Trophoblast cell (in vitro differentiated cells and primary cell): Measurements from ENCODE around the gene NXF2.

Experiments
- DNase-seq, 2 donors: peaks; one replicate each; pipeline ENCODE4 v3.0.0-alpha.2; 2016
- H2AFZ ChIP-seq: 2 replicates; pipeline ENCODE4 v1.6.1; 2013; ENCODE audit warnings: low read length, moderate library complexity, mild to moderate bottlenecking; ENCODE audit not compliant: insufficient read depth, poor library complexity
- H2AK5ac ChIP-seq: 2 replicates; pipeline ENCODE4 v1.6.1; 2013; ENCODE audit warnings: mild to moderate bottlenecking, low read length
- H2BK120ac ChIP-seq: 2 replicates; pipeline ENCODE4 v1.6.1; 2013; ENCODE audit warnings: low read length, mild to moderate bottlenecking, moderate library complexity; ENCODE audit not compliant: insufficient read depth, poor library complexity
- H2BK12ac ChIP-seq: 2 replicates; pipeline ENCODE4 v1.6.1; 2013; ENCODE audit warnings: mild to moderate bottlenecking, low read length, moderate library complexity
- H2BK5ac ChIP-seq: 2 replicates; pipeline ENCODE4 v1.6.1; 2013; ENCODE audit warnings: low read length, low read depth, moderate library complexity, mild to moderate bottlenecking; ENCODE audit not compliant: poor library complexity
- H3K14ac ChIP-seq: 2 replicates; pipeline ENCODE4 v1.6.1; 2013; ENCODE audit warnings: mild to moderate bottlenecking, low read length
- H3K18ac ChIP-seq: 2 replicates; pipeline ENCODE4 v1.6.1; 2013; ENCODE audit warnings: mild to moderate bottlenecking, low read length
- H3K23ac ChIP-seq: 2 replicates; pipeline ENCODE4 v1.6.1; 2013; ENCODE audit warnings: low read length
- H3K27ac ChIP-seq: 2 replicates; pipeline ENCODE4 v1.5.1; 2013; ENCODE audit warnings: low read depth, mild to moderate bottlenecking, inconsistent platforms, low read length, moderate library complexity
- H3K27me3 ChIP-seq: 2 replicates; pipeline ENCODE4 v1.6.1; 2013; ENCODE audit warnings: inconsistent platforms, mild to moderate bottlenecking, low read length, moderate library complexity; ENCODE audit not compliant: insufficient read depth
- H3K36me3 ChIP-seq, 2 experiments: 1 replicate in 1 of 2; 2 replicates in 1 of 2; pipeline ENCODE4 v1.6.1; 2013; ENCODE audit warnings: low read length in 2 of 2, mild to moderate bottlenecking in 2 of 2, moderate library complexity in 1 of 2; ENCODE audit not compliant: insufficient read depth in 2 of 2, control insufficient read depth in 1 of 2
- H3K4ac ChIP-seq: 2 replicates; pipeline ENCODE4 v1.6.1; 2013; ENCODE audit warnings: low read depth, mild to moderate bottlenecking, low read length, moderate library complexity
- H3K4me1 ChIP-seq, 2 experiments: 1 replicate in 1 of 2; 2 replicates in 1 of 2; pipeline ENCODE4 v1.6.1; 2013; ENCODE audit warnings: low read length in 2 of 2, mild to moderate bottlenecking in 2 of 2, moderate library complexity in 1 of 2; ENCODE audit not compliant: insufficient read depth in 2 of 2, control insufficient read depth in 1 of 2
- H3K4me2 ChIP-seq: 2 replicates; pipeline ENCODE4 v1.6.1; 2013; ENCODE audit warnings: inconsistent platforms, mild to moderate bottlenecking, low read length, moderate library complexity
- H3K4me3 ChIP-seq: 2 replicates; pipeline ENCODE4 v1.5.1; 2013; ENCODE audit warnings: mild to moderate bottlenecking, low read depth, low read length, inconsistent platforms
- H3K79me1 ChIP-seq: one replicate; pipeline ENCODE4 v1.6.1; 2013; ENCODE audit warnings: low read length
- H3K79me2 ChIP-seq: 2 replicates; pipeline ENCODE4 v1.6.1; 2013; ENCODE audit warnings: low read length, mild to moderate bottlenecking; ENCODE audit not compliant: control insufficient read depth, insufficient read depth, poor library complexity
- H3K9ac ChIP-seq: 2 replicates; pipeline ENCODE4 v1.6.1; 2013; ENCODE audit warnings: mild to moderate bottlenecking, low read length
- H3K9me3 ChIP-seq: 2 replicates; pipeline ENCODE4 v1.6.1; 2013; ENCODE audit warnings: low read depth, mild to moderate bottlenecking, control low read depth, inconsistent platforms, low read length; ENCODE audit not compliant: insufficient read depth
- H4K12ac ChIP-seq: 2 replicates; pipeline ENCODE4 v1.6.1; 2013; ENCODE audit warnings: low read depth, mild to moderate bottlenecking, low read length, moderate library complexity
- H4K8ac ChIP-seq: 2 replicates; pipeline ENCODE4 v1.6.1; 2013; ENCODE audit warnings: low read depth, mild to moderate bottlenecking, low read length, moderate library complexity
- H4K91ac ChIP-seq: one replicate; pipeline ENCODE4 v1.6.1; 2013; ENCODE audit warnings: low read depth, mild to moderate bottlenecking, low read length, moderate library complexity
- whole genome bisulfite sequencing: extraction: QIAGEN DNeasy Blood & Tissue Kit; methylation state at CpG from one replicate; pipeline ENCODE4 v1.1.7; 2013; ENCODE audit warnings: missing lambda C conversion rate; ENCODE audit not compliant: insufficient read length, insufficient coverage; ENCODE audit errors: extremely low coverage; 5-methylcytosine and 5-hydroxymethylcytosine counted together

The NXF2 gene

GRCh38 chrX:102339312-102340298, 92.6 kb downstream of the NXF2 start:
- no peak overlapping the region for H2AFZ ChIP-seq
- H3K4me1 ChIP-seq: no peaks in the 10 kb centered on the region
- no peak overlapping the region for H3K18ac ChIP-seq
- H3K14ac ChIP-seq: no peak overlapping the region
- no peak overlapping the region for H4K91ac ChIP-seq
- H3K79me1 ChIP-seq: no peaks in the 10 kb centered on the region
- peaks cover 10% of the 10 kb centered on the region for H3K9me3 ChIP-seq
- H2BK5ac ChIP-seq: no peak overlapping the region
- H4K12ac ChIP-seq: no peak overlapping the region
- WGBS: no CpG with 5 or more reads among the region's 19 CpGs
- H3K4ac ChIP-seq: no peak overlapping the region
- H3K4me2 ChIP-seq: no peak overlapping the region
- H3K27me3 ChIP-seq: no peaks in the 10 kb centered on the region
- DNase-seq: no peak
- no peak overlapping the region for H3K27ac ChIP-seq
- H4K8ac ChIP-seq: no peak overlapping the region
- H2BK120ac ChIP-seq: no peak overlapping the region
- H2AK5ac ChIP-seq: no peak overlapping the region
- H3K23ac ChIP-seq: no peak overlapping the region
- no peaks in the 10 kb centered on the region for H3K36me3 ChIP-seq
- H3K9ac ChIP-seq: no peak overlapping the region
- no peak overlapping the region for H2BK12ac ChIP-seq
- no peak overlapping the region for H3K4me3 ChIP-seq
- H3K79me2 ChIP-seq: no peaks in the 10 kb centered on the region

DNA sequence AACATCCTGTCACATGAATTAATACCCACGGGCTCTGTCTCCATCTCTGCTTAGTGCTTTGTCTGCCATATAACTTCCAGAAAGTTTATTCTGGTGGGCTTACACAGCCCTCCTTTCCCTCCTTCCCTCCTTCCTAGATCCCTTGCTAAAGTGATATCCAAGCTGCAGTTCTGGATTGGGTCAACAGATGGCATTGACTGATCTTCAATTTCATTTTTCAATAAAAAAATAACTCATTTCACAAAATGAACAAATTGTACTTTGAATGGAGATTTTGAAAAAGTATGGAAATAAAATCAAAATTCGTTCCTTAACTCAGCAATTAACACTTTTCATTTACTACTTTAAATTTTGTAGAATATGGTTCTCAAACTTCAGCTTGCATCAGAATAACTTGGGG, 94.9 kb downstream of the NXF2 start:
- Histone ChIP-seq H4K91ac (no peak overlapping the region), H4K12ac (no peak overlapping the region), H3K36me3 (no peaks in the 10 kb centered on the region), H3K4me1 (no peaks in the 10 kb centered on the region), H4K8ac (no peak overlapping the region), H3K79me1 (no peaks in the 10 kb centered on the region), H3K27ac (no peak overlapping the region), H2BK5ac (no peak overlapping the region), H3K79me2 (no peaks in the 10 kb centered on the region), H3K14ac (no peak overlapping the region), H3K18ac (no peak overlapping the region), H3K9me3 (peaks cover 10% of the 10 kb centered on the region), H2BK12ac (no peak overlapping the region), H3K4me2 (no peak overlapping the region), H3K4me3 (no peak overlapping the region), H3K4ac (no peak overlapping the region), H3K9ac (no peak overlapping the region), H2AK5ac (no peak overlapping the region), H3K27me3 (no peaks in the 10 kb centered on the region), H2BK120ac (no peak overlapping the region), H2AFZ (no peak overlapping the region), H3K23ac (no peak overlapping the region)
- no CpG with 5 or more reads among the region's 2 CpGs for WGBS
- DNase-seq: no peak

DNA sequence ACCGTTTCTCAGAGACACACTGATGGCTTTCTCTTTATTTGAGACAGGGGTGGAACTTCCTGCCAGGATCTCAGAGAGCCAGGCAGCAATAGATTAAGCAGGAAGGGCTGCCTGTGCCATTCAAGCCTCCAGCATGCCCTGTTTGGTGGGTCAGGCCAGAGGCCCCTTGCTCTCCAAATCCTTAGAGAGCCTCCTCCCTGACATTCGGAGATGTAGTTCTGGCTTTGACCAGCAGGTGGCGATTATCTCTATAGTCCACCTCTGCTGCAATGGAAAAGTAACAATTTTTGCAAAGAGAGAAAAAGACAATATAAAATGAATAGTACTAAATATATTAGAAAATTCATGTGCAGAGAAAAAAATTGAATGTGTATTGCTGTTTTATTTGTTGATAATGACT, 98.9 kb downstream of the NXF2 start:
- H2AK5ac ChIP-seq: no peak overlapping the region
- no peak overlapping the region for H2BK5ac ChIP-seq
- no peak overlapping the region for H4K91ac ChIP-seq
- no peaks in the 10 kb centered on the region for H3K4me1 ChIP-seq
- H3K79me2 ChIP-seq: no peaks in the 10 kb centered on the region
- H2BK12ac ChIP-seq: no peak overlapping the region
- no peak overlapping the region for H3K27ac ChIP-seq
- H4K12ac ChIP-seq: no peak overlapping the region
- H3K27me3 ChIP-seq: no peaks in the 10 kb centered on the region
- H2AFZ ChIP-seq: no peak overlapping the region
- no peaks in the 10 kb centered on the region for H3K79me1 ChIP-seq
- no peak overlapping the region for H3K4me3 ChIP-seq
- H3K9ac ChIP-seq: no peak overlapping the region
- H4K8ac ChIP-seq: no peak overlapping the region
- WGBS: no CpG with 5 or more reads among the region's 3 CpGs
- no peak overlapping the region for H3K4me2 ChIP-seq
- H3K36me3 ChIP-seq: no peaks in the 10 kb centered on the region
- H3K4ac ChIP-seq: no peak overlapping the region
- H3K9me3 ChIP-seq: peaks cover under 1% of the 10 kb centered on the region
- H2BK120ac ChIP-seq: no peak overlapping the region
- no peak overlapping the region for H3K23ac ChIP-seq
- H3K18ac ChIP-seq: no peak overlapping the region
- H3K14ac ChIP-seq: no peak overlapping the region
- DNase-seq: peak; percentile 20 to 85
